ENCODE measurements around the gene RGMB.

DNA sequence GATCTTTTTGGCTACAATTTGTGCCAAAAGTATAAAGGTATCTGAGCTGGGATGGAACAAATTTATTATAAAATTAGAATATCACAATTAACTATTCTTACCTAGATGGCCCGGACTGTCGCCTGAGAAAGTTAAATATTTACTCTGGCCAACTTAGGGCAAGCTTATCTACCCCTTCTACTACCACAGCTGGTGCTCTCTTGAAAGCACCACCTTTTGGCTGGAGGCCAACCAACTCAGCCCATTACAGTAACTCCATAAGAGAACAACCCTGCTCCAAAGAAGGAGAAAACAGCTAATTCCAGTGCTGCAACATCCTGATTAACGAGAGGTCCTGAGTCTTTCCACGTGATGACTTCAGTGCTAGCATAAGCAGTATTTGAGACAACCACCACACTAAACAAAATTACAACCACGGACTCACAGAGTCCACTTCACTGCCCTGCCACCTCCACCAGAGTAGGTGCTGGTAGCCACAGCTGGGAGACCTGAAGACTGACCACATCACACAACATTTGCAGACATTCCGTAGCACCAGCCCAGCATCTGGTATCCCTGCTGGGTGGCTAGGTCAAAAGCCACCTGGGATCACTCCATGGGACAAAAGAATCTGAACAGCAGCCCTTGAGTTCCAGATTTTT, 43.2 kb downstream of the RGMB start:
- TF ChIP-seq RAD21 (conservative IDR thresholded peaks at IDR 0.05) (no peak), CTCF (IDR thresholded peaks at IDR 0.05; ENCODE audit: poor library complexity, severe bottlenecking) (no peak), EP300 (conservative IDR thresholded peaks at IDR 0.05; ENCODE audit: poor library complexity, severe bottlenecking) (no peak), MXI1 (conservative IDR thresholded peaks at IDR 0.05; ENCODE audit: poor library complexity, severe bottlenecking) (no peak)
